Right hindlimb (tissue), 1 donor: ENCODE results near the gene TMCC2.
A peak's percentile ranks its signal among the peaks of the same experiment; 100 is the strongest.
"Not testable (repeated sequence)": the region's sequence is repeated elsewhere in the genome, so short reads cannot be mapped to it uniquely, and the experiment has no call there.

Source experiments
- DNase-seq: peaks from one replicate; pipeline ENCODE4 v3.0.0-alpha.2; 2018

The TMCC2 gene

DNA sequence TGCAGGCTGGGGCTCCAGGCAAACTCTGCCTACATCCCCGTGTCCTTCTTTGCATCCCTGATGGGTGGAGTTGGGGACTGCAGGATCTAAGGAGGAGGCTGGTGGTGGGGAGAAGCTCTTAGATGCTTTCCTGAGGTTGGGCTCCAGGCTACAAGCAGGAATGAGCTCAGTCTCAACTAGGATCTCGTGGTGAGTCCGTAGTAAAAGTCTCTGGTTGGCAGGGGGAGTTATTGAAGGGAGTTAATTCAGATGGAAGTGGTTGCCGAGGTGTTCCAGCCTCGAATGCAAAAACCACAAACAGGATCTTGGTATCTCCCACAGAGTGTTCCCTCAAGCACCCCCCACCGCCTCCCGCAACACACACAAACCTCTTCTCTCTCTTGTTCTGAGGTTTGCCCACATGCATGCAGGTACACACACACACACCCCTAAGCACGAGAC is 35.0 kb downstream of the TMCC2 start:
- no peak for DNase-seq

- no peak for DNase-seq
Observed at GRCh38 chr1:205263580-205264190, 35.9 kb downstream of the TMCC2 start.

DNA sequence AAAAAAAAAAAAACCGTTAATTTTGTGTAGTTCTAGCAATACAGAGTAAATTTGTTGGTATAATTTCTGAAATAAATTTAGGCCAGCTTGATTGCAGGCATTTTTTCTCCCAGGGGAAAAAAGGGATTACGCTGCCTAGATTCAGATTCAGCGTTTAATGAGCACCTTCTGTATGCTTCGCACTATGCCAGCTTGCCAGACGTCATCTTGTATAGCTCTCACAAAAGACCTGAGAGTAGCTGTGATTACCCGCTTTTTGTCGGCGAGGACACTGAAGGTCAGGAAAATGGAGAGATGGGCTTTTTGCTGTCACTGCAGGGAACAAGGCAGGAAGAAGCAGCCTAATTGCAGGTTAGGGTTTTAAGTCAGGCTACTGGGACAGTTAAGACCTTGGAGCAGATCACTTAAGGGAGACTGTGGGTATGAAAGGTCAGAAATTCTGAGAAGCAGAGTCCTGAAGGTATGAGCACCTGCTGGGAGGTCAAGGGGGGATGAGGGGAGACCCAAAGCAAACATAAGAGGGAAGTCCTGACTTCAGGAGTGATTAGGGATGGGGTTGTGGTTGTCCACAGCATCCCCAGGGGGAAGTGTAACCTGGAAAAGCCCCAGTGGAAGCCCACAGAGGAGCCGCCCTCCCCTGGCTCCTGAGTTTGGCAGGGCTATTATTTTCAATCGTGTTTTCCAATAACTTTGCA is 39.0 kb downstream of the TMCC2 start:
- no peak for DNase-seq

- DNase-seq, result no peak
Observed at GRCh38 chr1:205267306-205267902, 39.7 kb downstream of the TMCC2 start.

DNA sequence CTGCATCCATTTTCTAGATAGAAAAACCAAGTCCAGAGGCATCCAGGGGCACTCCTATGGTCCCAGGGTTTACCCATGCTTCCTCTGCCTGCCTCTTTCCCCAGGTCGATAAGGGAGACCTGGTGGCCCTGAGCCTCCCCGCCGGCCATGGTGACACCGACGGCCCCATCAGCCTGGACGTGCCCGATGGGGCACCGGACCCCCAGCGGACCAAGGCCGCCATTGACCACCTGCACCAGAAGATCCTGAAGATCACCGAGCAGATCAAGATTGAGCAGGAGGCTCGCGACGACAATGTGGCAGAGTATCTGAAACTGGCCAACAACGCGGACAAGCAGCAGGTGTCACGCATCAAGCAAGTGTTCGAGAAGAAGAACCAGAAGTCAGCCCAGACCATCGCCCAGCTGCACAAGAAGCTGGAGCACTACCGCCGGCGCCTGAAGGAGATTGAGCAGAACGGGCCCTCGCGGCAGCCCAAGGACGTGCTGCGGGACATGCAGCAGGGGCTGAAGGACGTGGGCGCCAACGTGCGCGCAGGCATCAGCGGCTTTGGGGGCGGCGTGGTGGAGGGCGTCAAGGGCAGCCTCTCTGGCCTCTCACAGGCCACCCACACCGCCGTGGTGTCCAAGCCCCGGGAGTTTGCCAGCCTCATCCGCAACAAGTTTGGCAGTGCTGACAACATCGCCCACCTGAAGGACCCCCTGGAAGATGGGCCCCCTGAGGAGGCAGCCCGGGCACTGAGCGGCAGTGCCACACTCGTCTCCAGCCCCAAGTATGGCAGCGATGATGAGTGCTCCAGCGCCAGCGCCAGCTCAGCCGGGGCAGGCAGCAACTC is 41.3 kb downstream of the TMCC2 start:
- DNase-seq, result no peak

- no peak for DNase-seq
Observed at GRCh38 chr1:205269711-205270110, 42.0 kb downstream of the TMCC2 start.

GRCh38 chr1:205270271-205270670 is 42.5 kb downstream of the TMCC2 start:
- no peak for DNase-seq

DNA sequence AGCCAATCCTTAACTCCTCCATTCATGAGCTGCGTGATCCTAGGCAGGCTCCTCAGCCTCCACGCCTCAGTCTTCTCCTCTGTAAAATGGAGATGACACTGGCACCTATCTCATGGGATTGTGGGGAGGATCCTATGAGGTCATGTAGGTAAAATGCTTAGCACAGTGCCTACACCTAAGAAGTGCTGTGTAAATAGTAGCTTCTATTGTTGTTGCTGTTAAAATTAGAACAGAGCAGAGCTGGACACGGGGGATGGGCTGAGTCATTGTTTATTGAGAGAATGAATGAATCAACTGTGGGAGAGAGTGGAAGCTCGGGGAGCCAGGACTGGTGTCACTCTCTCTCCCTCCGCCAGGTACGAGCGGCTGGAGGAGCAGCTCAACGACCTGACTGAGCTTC is 43.0 kb downstream of the TMCC2 start:
- DNase-seq, result no peak

GRCh38 chr1:205271277-205271676 is 43.5 kb downstream of the TMCC2 start:
- DNase-seq, result no peak

DNA sequence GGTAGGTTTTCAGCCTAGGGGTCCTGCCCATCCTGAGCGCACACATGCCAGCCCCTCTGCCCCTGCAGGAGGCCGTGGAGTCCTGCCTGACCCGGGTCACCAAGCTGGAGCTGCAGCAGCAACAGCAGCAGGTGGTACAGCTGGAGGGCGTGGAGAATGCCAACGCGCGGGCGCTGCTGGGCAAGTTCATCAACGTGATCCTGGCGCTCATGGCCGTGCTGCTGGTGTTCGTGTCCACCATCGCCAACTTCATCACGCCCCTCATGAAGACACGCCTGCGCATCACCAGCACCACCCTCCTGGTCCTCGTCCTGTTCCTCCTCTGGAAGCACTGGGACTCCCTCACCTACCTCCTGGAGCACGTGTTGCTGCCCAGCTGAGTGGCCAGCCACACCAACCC is 44.0 kb downstream of the TMCC2 start:
- DNase-seq, result no peak

- no peak for DNase-seq
Observed at GRCh38 chr1:205272536-205272935, 44.8 kb downstream of the TMCC2 start.

GRCh38 chr1:205273551-205273982 is 45.8 kb downstream of the TMCC2 start:
- peak; percentile 82 for DNase-seq

- DNase-seq, result no peak
Observed at GRCh38 chr1:205274041-205274691, 46.4 kb downstream of the TMCC2 start.

DNA sequence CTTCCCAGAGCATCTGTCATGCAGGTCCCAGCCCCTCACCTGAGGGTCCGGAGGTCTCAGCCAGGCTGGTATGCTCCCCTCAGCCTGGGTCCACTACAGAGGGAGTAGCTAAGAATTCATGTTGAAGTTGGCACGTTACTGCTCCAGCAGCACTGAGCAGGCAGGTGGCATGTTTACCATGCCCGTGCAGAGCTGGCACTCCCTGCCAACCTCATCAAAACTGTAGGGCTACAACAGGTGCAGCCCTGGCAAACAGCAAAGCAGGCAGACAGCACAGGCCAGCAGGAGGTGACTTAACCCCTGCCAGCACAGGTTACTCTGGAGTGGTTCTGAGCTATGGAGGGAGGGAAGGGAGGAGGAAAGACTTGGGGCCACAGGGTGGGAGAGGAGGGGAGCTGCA is 47.4 kb downstream of the TMCC2 start:
- no peak for DNase-seq

DNA sequence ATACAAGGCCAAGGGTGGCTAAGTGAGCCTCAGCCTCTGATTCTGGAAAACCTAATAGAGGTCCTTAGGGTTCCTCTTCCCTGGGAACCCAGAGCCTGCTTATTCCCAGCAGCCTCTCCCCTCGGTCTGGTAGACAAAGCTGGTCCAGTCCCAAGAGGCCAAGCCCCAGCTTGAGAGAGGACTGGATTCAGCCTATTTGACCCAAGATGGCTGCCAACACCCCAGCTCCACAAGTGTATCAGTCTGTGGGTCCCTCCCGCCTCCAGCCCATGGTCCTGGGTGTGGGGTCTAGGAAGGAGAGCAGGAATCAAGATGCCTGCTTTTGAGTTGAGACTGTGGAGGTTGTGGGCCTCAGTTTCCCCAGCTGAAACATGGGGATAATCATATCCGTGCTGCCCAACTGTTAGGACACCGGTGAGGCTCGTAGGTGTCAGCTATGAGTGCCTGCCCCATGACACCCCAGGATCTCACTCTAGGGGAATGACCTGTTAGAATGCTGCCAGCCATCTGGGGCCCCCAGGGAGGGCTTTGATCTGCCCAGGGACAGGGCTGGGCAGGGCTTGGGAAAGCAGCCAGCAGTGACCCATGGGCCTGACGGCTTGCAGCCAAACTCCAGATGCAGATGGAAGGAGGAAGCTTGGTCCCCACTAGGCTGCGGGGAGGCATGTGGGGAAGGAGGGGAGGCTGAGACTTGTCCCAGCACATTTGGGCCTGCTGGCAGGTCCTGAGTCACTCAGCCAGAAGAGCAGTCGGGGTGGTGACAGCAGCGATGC is 48.4 kb downstream of the TMCC2 start:
- DNase-seq, result no peak

- DNase-seq, result no peak
Observed at GRCh38 chr1:205276689-205277065, 48.9 kb downstream of the TMCC2 start.

- no peak for DNase-seq
Observed at GRCh38 chr1:205279986-205280385, 52.2 kb downstream of the TMCC2 start.

- DNase-seq, result not testable (repeated sequence)
Observed at GRCh38 chr1:205280666-205281395, 53.1 kb downstream of the TMCC2 start.

DNA sequence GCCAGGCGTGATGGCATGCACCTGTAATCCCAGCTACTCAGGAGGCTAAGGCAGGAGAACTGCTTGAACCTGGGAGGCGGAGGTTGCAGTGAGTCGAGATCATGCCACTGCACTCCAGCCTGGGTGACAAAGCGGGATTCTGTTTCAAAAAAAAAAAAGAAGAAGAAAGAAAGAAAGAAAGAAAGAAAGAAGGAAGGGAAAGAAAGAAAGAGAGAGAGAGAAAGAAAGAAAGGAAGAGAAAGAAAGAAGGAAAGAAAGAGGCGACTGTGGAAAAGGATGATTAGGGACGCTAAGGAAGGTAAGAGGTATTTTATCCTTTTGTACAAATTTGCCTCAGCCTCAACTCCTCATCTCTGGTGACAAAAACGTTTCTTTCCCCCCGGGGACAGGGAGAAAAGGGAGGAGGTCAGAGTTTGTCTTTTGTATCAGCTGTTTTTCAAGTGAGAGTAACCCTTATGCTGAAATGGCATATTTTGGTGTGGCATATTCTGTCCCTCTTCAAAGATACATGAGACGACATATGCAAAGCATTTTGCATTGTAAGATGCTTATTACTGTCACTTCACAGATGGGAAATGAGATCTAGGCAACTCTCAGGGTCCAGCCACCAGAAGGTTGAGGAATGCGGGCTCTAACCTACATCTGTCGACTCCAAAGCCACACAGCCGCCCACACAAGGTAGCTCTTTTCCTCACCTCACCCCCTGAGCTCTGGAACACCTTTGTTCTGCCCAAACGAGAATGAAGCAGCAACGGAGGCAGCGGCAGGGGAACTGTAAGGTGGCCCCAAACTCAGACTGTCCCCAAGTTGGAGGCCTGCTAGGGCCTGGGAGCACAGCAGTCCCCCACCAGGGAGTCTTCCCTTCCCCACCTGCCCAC is 55.8 kb downstream of the TMCC2 start:
- no peak for DNase-seq

DNA sequence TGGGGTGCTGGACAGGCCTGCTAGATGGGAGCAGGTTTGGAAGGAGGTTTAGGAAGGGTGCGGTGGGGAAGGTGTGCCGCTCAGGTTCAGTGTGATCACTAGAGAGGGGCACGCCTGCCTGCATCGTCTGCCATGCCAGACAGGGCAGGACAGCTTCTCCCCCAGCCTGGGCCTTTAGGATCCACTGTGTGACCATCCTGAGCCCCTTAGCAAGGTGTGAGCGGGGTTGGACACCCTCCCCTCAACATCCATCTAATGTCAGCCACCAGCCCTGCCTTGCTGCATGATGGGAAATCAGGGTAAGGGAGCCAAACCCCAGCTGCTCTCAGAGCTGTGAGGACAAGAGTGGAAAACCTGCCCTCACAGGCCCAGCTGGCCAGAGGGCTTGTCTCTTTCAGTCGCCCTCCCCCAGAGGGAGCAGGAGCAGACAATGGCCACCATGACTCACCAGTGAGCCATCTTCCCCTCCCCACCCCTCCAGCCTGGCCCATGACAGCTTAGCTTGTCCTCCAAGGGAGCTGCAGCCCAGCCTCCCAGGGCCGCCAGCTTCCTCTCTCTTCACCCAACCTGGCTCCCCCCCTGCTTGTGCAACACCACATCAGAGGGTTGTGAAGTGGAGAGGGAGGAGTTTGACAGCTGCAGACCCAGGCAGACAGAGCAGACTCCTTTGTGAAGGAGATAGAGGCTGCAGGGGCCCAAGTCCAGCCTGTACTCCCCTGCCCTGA is 56.8 kb downstream of the TMCC2 start:
- DNase-seq, result peak; percentile 71
